Dermis blood vessel endothelial cell (primary cell): ENCODE data around the gene EPHB6. TPM values are rescaled to one million over a fixed set of nuclear protein-coding genes. Genes with fewer than 3 reads are reported as not detected.

Source experiments
- DNase-seq: peaks from one replicate; pipeline ENCODE4 v3.0.0; 2010
- total RNA-seq: library from RNA; depleted of rRNA; stranded (reverse); fragments of >200 nt; gene quantifications from 2 replicates; pipeline ENCODE4 v1.2.3, GENCODE V29; 2014

EPHB6 gene
- total RNA-seq, 1 donor from 2014 or later = under 0.01 TPM

GRCh38 chr7:142901426-142902259, 46.8 kb downstream of the EPHB6 start:
- no peak for DNase-seq

- DNase-seq = no peak
These were observed 49.3 kb downstream of the EPHB6 start for GRCh38 chr7:142904128-142904527.

- no peak for DNase-seq
These were observed 50.9 kb downstream of the EPHB6 start for GRCh38 chr7:142905759-142906158.

GRCh38 chr7:142906643-142907042, 51.8 kb downstream of the EPHB6 start:
- DNase-seq = no peak

GRCh38 chr7:142908290-142908689, 53.4 kb downstream of the EPHB6 start:
- DNase-seq = no peak

- DNase-seq = peak; percentile 31
These were observed 54.3 kb downstream of the EPHB6 start for GRCh38 chr7:142908921-142909890.

- no peak for DNase-seq
These were observed 55.2 kb downstream of the EPHB6 start for GRCh38 chr7:142910031-142910433.

GRCh38 chr7:142910481-142910880, 55.6 kb downstream of the EPHB6 start:
- DNase-seq = no peak

GRCh38 chr7:142913051-142913450, 58.2 kb downstream of the EPHB6 start:
- DNase-seq = no peak

GRCh38 chr7:142913566-142913965, 58.7 kb downstream of the EPHB6 start:
- DNase-seq = no peak

- DNase-seq = no peak
These were observed 59.2 kb downstream of the EPHB6 start for GRCh38 chr7:142914121-142914520.

GRCh38 chr7:142915315-142915714, 60.4 kb downstream of the EPHB6 start:
- no peak for DNase-seq

- DNase-seq = no peak
These were observed 61.6 kb downstream of the EPHB6 start for GRCh38 chr7:142916508-142916907.

GRCh38 chr7:142917447-142917846, 62.6 kb downstream of the EPHB6 start:
- DNase-seq = no peak

- no peak for DNase-seq
These were observed 64.0 kb downstream of the EPHB6 start for GRCh38 chr7:142918901-142919300.

GRCh38 chr7:142919656-142920055, 64.8 kb downstream of the EPHB6 start:
- no peak for DNase-seq

Other genes starting within 250 kb of the EPHB6 start
- not detected in 2 replicates for gene PRSS1, start 105.6 kb upstream of the EPHB6 start, total RNA-seq
- gene PRSS2, start 84.1 kb upstream of the EPHB6 start, total RNA-seq = not detected in 2 replicates
- not detected in 2 replicates for gene TRPV6, start 30.7 kb downstream of the EPHB6 start, total RNA-seq
- gene TRPV5, start 78.7 kb downstream of the EPHB6 start, total RNA-seq = not detected in 2 replicates
- not detected in 2 replicates for gene LLCFC1, start 84.4 kb downstream of the EPHB6 start, total RNA-seq
- not detected in 2 replicates for gene KEL, start 107.3 kb downstream of the EPHB6 start, total RNA-seq
- not detected in 2 replicates for gene OR9A2, start 172.1 kb downstream of the EPHB6 start, total RNA-seq
- not detected in 2 replicates for gene OR6V1, start 197.3 kb downstream of the EPHB6 start, total RNA-seq